Testis (tissue), 2 donors: ENCODE data around the gene PAXX.

ENCODE experiments used
- CTCF ChIP-seq, 3 experiments: fragments of 450-650 bp in 2 of 3; fragments of 200-600 bp in 1 of 3; sonication (generic) in 1 of 3; IDR thresholded peaks; one replicate each; pipeline ENCODE4 v1.5.1; 2016 to 2019; ENCODE audit warnings: antibody characterized with exemption in 3 of 3, mild to moderate bottlenecking in 2 of 3, moderate library complexity in 1 of 3
- POLR2A ChIP-seq: fragments of 450-650 bp; IDR thresholded peaks from one replicate; pipeline ENCODE4 v1.6.1; 2017; ENCODE audit warnings: antibody characterized with exemption, mild to moderate bottlenecking, moderate library complexity

GRCh38 chr9:136979769-136980587 lies 12.2 kb upstream of the PAXX start:
- TF ChIP-seq POLR2A (no peak), CTCF (IDR thresholded peaks at IDR 0.05) (no peak)
